Astrocyte of the spinal cord (primary cell): ENCODE measurements around the gene ISCA1.

ENCODE experiments used
- DNase-seq: peaks from one replicate; pipeline ENCODE4 v3.0.0; 2011; ENCODE audit warnings: low read depth, low spot score
- H3K4me3 ChIP-seq: 2 replicates; pipeline ENCODE4 v1.5.1; 2011; ENCODE audit warnings: low read depth, mild to moderate bottlenecking, low read length, moderate library complexity
- in situ Hi-C: cut with HindIII; loops from 2 replicates; pipeline ENCODE4 v1.10.0; 2017; ENCODE audit warnings: low sequenced_read_pairs
- TF ChIP-seq, protein P1 (sequence below): IDR thresholded peaks from 2 replicates; pipeline ENCODE4 v1.5.1; 2012; ENCODE audit warnings: low read depth, mild to moderate bottlenecking, low read length, inconsistent platforms

ISCA1 gene

DNA sequence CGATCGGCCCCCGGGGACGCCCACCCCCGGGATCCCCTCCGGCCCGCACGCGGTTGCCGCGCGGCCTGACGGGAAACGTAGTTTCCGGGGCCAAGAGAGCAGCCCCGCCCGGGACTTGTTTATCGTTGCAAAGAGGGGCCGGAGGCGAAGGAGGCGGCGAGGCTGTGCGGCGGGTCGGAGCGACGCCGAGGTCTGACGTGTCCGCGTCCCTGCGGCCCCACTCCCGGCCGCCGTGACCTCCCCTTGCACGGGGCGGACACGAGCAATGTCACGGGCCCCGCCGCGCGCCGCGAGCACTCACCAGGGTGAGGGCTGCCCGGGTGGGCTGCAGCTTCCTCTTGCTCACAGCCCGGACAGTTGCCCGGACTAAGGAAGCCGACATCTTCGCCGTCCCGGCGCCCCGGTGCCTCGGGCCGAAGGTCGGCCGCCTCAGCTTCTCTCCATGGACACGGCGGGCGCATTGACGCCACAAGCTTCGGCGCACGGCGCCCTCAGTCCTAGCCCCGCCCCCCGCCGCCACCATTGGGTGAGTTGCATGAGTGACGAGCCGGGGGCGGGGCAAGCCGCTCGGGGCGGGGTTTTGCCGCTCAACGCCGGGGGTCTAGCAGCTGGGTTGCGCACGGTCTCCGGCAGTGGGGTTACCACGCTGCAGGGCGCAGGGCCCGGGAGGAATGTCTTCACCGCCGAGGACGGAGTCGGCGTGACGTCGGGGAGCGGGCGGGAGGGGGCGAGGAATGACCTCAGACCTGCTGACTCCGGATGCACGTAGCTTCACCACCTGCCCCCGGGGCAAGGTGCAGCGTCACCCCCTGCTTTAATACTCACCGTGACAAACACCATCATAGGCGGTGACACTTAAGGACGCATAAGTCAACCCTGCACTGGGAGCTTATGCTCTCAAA lies at the start of gene ISCA1:
Gene ISCA1, minus strand, starts transcription at position 462 of the 902 bp plus-strand sequence. Its CDS starts 80 bp downstream, at position 382.
- TF ChIP-seq, protein P1, sequence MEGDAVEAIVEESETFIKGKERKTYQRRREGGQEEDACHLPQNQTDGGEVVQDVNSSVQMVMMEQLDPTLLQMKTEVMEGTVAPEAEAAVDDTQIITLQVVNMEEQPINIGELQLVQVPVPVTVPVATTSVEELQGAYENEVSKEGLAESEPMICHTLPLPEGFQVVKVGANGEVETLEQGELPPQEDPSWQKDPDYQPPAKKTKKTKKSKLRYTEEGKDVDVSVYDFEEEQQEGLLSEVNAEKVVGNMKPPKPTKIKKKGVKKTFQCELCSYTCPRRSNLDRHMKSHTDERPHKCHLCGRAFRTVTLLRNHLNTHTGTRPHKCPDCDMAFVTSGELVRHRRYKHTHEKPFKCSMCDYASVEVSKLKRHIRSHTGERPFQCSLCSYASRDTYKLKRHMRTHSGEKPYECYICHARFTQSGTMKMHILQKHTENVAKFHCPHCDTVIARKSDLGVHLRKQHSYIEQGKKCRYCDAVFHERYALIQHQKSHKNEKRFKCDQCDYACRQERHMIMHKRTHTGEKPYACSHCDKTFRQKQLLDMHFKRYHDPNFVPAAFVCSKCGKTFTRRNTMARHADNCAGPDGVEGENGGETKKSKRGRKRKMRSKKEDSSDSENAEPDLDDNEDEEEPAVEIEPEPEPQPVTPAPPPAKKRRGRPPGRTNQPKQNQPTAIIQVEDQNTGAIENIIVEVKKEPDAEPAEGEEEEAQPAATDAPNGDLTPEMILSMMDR, result no peak
- peak within 1 kb of the TSS; percentile 88 for H3K4me3 ChIP-seq
- DNase-seq, result peak; percentile 96
- in situ Hi-C loops, result no loop called here

DNA sequence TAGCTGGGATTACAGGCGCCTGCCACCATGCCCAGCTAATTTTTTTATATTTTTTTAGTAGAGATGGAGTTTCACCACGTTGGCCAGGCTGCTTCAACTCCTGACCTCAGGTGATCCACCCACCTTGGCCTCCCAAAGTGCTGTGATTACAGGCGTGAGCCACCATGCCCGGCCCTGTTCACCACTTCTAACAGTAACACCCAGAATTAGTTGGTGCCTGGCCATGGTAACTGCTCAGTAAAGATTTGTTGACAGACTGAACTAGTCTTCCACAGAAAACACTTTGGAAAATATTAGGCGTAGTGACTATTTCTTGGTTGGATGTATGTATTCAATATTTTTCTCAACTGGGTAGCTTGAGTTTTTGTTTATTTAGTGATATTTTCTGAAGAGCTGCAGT lies 47.8 kb upstream of the ISCA1 start:
- TF ChIP-seq, protein P1, result no peak
- H3K4me3 ChIP-seq, result no peak overlapping the region
- in situ Hi-C loops, result no loop called here
- DNase-seq, result no peak

DNA sequence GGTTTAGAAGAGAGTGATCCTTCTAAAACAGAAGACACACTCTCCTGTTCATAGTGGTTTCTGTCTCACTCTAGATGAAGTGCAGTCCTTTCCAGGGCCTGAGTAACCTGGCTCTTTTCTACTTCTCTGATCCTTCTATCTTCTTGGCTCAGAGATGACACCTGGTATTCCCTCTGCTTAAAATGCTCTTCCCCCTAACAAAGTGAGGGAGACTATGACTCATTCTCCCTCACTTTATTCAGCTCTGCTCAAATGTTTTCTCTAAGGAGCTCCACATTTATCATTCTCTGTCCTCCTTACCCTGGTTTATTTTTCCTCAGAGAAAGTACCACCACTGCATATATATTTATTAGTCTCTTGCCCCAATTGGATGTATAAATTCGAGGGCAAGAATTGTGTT lies 47.3 kb upstream of the ISCA1 start:
- DNase-seq, result peak; percentile 22
- H3K4me3 ChIP-seq, result no peak overlapping the region
- in situ Hi-C loops, result no loop called here
- TF ChIP-seq, protein P1, result no peak

DNA sequence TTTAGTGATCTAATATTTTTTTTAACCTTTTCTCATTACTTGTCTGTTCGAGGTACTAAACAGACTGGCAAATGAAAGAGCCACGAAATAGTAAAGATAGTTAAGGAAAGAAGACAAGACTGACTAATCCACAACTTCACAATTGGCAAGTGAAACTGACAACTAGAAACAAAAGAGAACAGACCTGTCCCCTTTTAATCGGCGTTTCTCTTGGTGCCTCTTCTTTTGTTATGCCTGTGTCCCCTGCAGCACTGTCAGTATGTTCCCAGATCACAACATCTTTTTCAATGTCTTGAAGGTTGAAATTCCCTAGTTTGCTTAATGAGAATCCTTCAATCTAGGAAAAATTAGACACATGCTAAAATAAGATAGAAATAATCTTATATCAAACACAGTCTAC lies 45.8 kb upstream of the ISCA1 start:
- TF ChIP-seq, protein P1, result no peak

DNA sequence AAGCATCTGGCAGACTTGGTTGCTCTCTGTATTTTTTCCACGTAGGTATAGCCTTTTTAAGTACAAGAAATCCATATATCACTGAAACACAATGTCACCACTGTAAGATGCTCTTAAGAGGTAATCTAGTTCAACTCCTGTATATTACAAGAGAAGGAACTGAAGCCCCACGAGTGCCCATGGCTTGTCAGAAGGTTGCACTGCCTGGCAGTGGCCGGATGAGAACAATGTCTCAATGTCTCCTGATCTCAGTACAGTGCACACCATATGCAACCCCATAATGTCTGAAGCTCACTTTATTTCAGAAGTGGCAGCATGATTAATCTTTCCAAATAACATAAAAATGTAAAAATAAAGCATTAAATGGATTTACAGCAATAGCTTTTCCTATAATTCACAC lies 44.2 kb upstream of the ISCA1 start:
- in situ Hi-C loops, result no loop called here
- H3K4me3 ChIP-seq, result no peak overlapping the region
- DNase-seq, result no peak
- TF ChIP-seq, protein P1, result no peak

More for the DNA sequence above, 45.8 kb upstream of the ISCA1 start:
- in situ Hi-C loops, result no loop called here
- H3K4me3 ChIP-seq, result no peak overlapping the region
- no peak for DNase-seq

DNA sequence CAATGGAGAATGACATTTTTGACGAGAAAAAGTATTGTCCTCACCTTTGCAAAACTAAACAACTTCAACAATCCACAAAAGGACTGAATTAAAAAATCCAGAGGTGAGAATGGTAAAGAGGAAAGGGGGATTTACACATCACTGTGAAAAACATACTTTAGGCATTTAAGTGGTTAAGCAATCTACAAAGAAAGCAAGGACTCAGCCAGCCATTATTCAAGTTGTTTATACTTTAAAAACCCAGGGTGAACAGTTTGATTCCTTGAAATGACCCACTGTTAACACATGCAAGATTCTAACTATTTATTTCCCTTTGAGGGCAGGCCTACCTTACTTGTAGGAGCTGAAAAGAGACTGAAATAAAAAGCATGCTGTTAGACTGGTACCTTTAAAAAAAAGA lies 42.6 kb upstream of the ISCA1 start:
- in situ Hi-C loops, result no loop called here
- TF ChIP-seq, protein P1, result no peak
- H3K4me3 ChIP-seq, result no peak overlapping the region
- DNase-seq, result no peak
